Measurements from ENCODE around the gene FANCB. TPM values are rescaled to one million over a fixed set of nuclear protein-coding genes. Genes with fewer than 3 reads are reported as not detected.

The FANCB gene
- total and polyA plus RNA-seq, 2 experiments from 2014 or later: 4.8 to 9.7 TPM

DNA sequence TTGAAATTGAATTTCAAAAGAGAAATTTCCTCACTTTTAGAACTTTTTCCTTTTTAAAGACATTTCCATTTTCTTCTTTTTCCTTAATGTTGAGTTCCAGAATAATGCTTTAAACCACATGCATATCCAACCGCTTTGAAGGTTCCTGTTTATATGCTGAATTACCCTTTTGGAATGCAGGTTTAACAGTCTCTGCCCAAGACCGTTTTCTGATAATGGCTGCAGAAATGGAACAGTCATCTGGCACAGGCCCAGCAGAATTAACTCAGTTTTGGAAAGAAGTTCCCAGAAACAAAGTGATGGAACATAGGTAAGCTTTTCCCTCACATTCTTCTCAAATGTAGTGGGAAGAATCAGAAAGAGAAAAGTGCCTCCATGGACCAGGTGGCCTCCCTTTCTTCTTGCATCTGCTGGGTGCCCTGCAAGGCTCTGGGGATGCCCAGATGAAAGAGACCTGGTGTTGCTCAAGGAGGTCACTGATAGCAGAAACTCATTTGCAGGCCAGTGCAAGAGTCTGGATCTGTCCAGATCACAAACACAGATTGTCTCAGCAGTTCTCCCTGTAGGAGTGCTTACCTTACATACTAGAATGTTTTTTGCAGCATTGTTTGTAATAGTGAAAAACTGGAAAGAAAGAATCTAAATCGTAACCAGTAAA lies 43.3 kb upstream of the FANCB start:
- Histone ChIP-seq H3F3A (ENCODE audit: insufficient read depth) (peaks cover 39% of the 10 kb centered on the region), H3K79me2 (ENCODE audit: insufficient read depth) (no peaks in the 10 kb centered on the region), H3K27me3 (replicated peaks; ENCODE audit: insufficient read depth) (no peaks in the 10 kb centered on the region), H3K4me2 (ENCODE audit: unreplicated experiment) (peak overlapping the region; percentile 31), H3K9ac (no peak overlapping the region), H3K4me3 (no peak overlapping the region), H3K9me3 (ENCODE audit: low read depth) (no peaks in the 10 kb centered on the region), H3K27ac (peak overlapping the region; percentile 74), H3K4me1 (ENCODE audit: insufficient read depth) (peaks cover 45% of the 10 kb centered on the region), H4K20me1 (ENCODE audit: insufficient read depth) (no peaks in the 10 kb centered on the region), H3K9me2 (ENCODE audit: insufficient read depth) (no peaks in the 10 kb centered on the region), H2AFZ (no peak overlapping the region), H3K36me3 (ENCODE audit: low read depth) (peaks cover 21% of the 10 kb centered on the region; the same call in 1 of the 2 replicates)
- TF ChIP-seq EZH2 (IDR thresholded peaks at IDR 0.05; ENCODE audit: insufficient read depth, poor library complexity, severe bottlenecking): no peak
- no peak for TF ChIP-seq EZH2phosphoT487 (IDR thresholded peaks at IDR 0.05; ENCODE audit: insufficient read depth, low read depth)
- DNase-seq: peak; percentile 76
- WGBS, 2 experiments (ENCODE audit: low coverage in 1 of 2, low lambda C conversion rate in 2 of 2, missing lambda C conversion rate in 2 of 2): 33 to 39% methylated on average over 3 of the region's 3 CpGs
- in situ Hi-C loops (cut with MboI): no loop called here

DNA sequence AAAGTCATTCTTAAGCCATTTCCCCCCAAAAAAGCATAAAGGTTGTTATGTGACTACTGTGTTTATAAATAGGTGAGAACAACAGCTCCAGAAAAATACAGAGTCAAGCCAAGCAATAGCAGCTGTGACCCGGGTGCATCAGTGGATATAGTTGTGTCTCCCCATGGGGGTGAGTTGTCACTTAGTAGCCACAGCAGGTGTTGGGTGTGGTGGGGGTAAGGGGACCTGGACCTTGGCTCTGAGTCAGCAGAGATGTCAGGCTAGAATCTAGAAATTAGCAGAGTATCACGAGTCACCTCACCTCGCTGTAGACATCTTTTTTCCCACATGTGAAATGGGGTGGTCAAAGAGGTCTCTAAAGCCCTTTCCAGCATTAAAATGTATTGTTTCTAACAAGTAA lies 42.7 kb upstream of the FANCB start:
- H3K4me1 ChIP-seq (ENCODE audit: insufficient read depth): peaks cover 39% of the 10 kb centered on the region
- H2AFZ ChIP-seq: no peak overlapping the region
- no peaks in the 10 kb centered on the region for H3K27me3 ChIP-seq (replicated peaks; ENCODE audit: insufficient read depth)
- H3K9ac ChIP-seq: no peak overlapping the region
- no peaks in the 10 kb centered on the region for H3K9me2 ChIP-seq (ENCODE audit: insufficient read depth)
- no peaks in the 10 kb centered on the region for H3K79me2 ChIP-seq (ENCODE audit: insufficient read depth)
- 75 to 87% methylated on average over 3 of the region's 3 CpGs for WGBS, 2 experiments (ENCODE audit: low coverage in 1 of 2, low lambda C conversion rate in 2 of 2, missing lambda C conversion rate in 2 of 2)
- H4K20me1 ChIP-seq (ENCODE audit: insufficient read depth): no peaks in the 10 kb centered on the region
- no peak for DNase-seq
- peak overlapping the region; percentile 74 for H3K27ac ChIP-seq
- in situ Hi-C loops (cut with MboI): no loop called here
- H3K36me3 ChIP-seq (ENCODE audit: low read depth): peaks cover 21% of the 10 kb centered on the region; the same call in 1 of the 2 replicates
- H3K9me3 ChIP-seq (ENCODE audit: low read depth): no peaks in the 10 kb centered on the region
- H3K4me2 ChIP-seq (ENCODE audit: unreplicated experiment): peak overlapping the region; percentile 31
- no peak overlapping the region for H3K4me3 ChIP-seq
- peaks cover 33% of the 10 kb centered on the region for H3F3A ChIP-seq (ENCODE audit: insufficient read depth)
- TF ChIP-seq EZH2 (IDR thresholded peaks at IDR 0.05; ENCODE audit: insufficient read depth, poor library complexity, severe bottlenecking) (no peak), EZH2phosphoT487 (IDR thresholded peaks at IDR 0.05; ENCODE audit: insufficient read depth, low read depth) (no peak)

DNA sequence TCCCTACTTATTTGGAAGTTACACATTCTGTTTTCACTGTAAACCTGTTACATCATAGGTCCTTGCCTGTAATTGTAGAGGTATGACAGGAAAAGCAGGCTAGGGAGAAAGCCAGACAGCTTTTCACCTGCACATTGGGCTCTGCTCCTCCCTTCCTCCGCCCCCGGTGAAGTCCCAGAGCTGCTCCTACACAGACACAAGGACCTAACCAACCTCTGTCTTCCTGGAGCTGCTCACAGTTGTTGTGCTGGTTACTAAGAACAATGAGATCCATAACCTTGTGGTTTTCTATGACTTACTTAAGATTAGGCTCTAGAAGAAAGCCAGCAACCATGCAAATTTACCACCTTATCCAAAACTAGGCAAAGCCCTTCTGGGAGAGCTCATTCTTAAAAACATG lies 40.4 kb upstream of the FANCB start:
- Histone ChIP-seq H3K36me3 (ENCODE audit: low read depth) (peaks cover 21% of the 10 kb centered on the region; the same call in 1 of the 2 replicates), H3F3A (ENCODE audit: insufficient read depth) (peaks cover 21% of the 10 kb centered on the region; the same call in 1 of the 2 replicates), H3K9ac (no peak overlapping the region), H3K27ac (peak overlapping the region; percentile 33; the same call in 1 of the 2 replicates), H4K20me1 (ENCODE audit: insufficient read depth) (no peaks in the 10 kb centered on the region), H3K4me2 (ENCODE audit: unreplicated experiment) (no peak overlapping the region), H3K9me2 (ENCODE audit: insufficient read depth) (no peaks in the 10 kb centered on the region), H3K79me2 (ENCODE audit: insufficient read depth) (no peaks in the 10 kb centered on the region), H3K9me3 (ENCODE audit: low read depth) (no peaks in the 10 kb centered on the region), H3K4me1 (ENCODE audit: insufficient read depth) (peaks cover 30% of the 10 kb centered on the region), H2AFZ (no peak overlapping the region), H3K4me3 (no peak overlapping the region), H3K27me3 (replicated peaks; ENCODE audit: insufficient read depth) (no peaks in the 10 kb centered on the region)
- TF ChIP-seq EZH2 (IDR thresholded peaks at IDR 0.05; ENCODE audit: insufficient read depth, poor library complexity, severe bottlenecking) (no peak), EZH2phosphoT487 (IDR thresholded peaks at IDR 0.05; ENCODE audit: insufficient read depth, low read depth) (no peak)
- peak; percentile 36 for DNase-seq
- in situ Hi-C loops (cut with MboI): no loop called here
- 90 to 100% methylated on average over 2 of the region's 2 CpGs for WGBS, 2 experiments (ENCODE audit: low coverage in 1 of 2, low lambda C conversion rate in 2 of 2, missing lambda C conversion rate in 2 of 2)

DNA sequence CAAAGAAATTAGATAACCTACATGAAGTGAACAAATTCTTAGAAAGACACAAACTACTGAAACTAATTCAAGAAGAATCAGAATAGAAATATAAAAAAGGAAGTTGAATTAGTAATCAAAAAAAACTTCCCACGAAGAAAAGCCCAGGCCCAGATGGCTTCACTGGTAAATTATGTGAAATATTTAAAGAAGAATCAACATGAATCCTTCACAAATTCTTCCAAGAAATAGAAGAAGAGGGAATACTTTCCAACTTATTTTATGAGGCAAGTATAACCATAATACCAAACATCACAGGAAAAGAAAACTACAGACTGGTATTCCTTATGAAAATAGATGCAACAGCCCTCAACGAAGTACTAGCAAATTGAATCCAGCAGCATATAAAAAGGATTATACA lies 31.0 kb upstream of the FANCB start:
- Histone ChIP-seq H3K9ac (no peak overlapping the region), H3K9me2 (ENCODE audit: insufficient read depth) (no peaks in the 10 kb centered on the region), H3K27me3 (replicated peaks; ENCODE audit: insufficient read depth) (no peaks in the 10 kb centered on the region), H4K20me1 (ENCODE audit: insufficient read depth) (no peaks in the 10 kb centered on the region), H3K9me3 (ENCODE audit: low read depth) (no peaks in the 10 kb centered on the region), H3K4me1 (ENCODE audit: insufficient read depth) (peaks cover 36% of the 10 kb centered on the region), H3K27ac (peak overlapping the region; percentile 36), H3K36me3 (ENCODE audit: low read depth) (peaks cover 6% of the 10 kb centered on the region; the same call in 1 of the 2 replicates), H3K4me3 (no peak overlapping the region), H2AFZ (no peak overlapping the region), H3K4me2 (ENCODE audit: unreplicated experiment) (no peak overlapping the region), H3F3A (ENCODE audit: insufficient read depth) (peaks cover 8% of the 10 kb centered on the region; the same call in 1 of the 2 replicates), H3K79me2 (ENCODE audit: insufficient read depth) (peaks cover 6% of the 10 kb centered on the region; the same call in 1 of the 2 replicates)
- DNase-seq: peak; percentile 40
- WGBS, 2 experiments (ENCODE audit: low coverage in 1 of 2, low lambda C conversion rate in 2 of 2, missing lambda C conversion rate in 2 of 2): 0% methylated on average over 2 of the region's 2 CpGs
- TF ChIP-seq EZH2 (IDR thresholded peaks at IDR 0.05; ENCODE audit: insufficient read depth, poor library complexity, severe bottlenecking) (no peak), EZH2phosphoT487 (IDR thresholded peaks at IDR 0.05; ENCODE audit: insufficient read depth, low read depth) (no peak)
- in situ Hi-C loops (cut with MboI): no loop called here

Data from GM23248 (cell line).